H1 (cell line): ENCODE results near the gene TM9SF3.

ENCODE experiments used
- CTCF ChIP-seq, 3 experiments: IDR thresholded peaks; 1 replicate in 2 of 3; 2 replicates in 1 of 3; pipeline versions ENCODE4 v1.5.1 to v1.6.1; 2011; ENCODE audit warnings: low read length in 3 of 3, mild to moderate bottlenecking in 3 of 3, inconsistent platforms in 2 of 3, low read depth in 1 of 3, moderate library complexity in 1 of 3; ENCODE audit not compliant: insufficient read depth in 1 of 3; ENCODE audit errors: control extremely low read depth in 1 of 3
- E2F6 ChIP-seq: IDR thresholded peaks from 2 replicates; pipeline ENCODE4 v1.6.1; 2012; ENCODE audit warnings: inconsistent platforms
- EP300 ChIP-seq, 2 experiments: IDR thresholded peaks; 1 replicate in 1 of 2; 2 replicates in 1 of 2; pipeline ENCODE4 v1.6.1; 2011 to 2012; ENCODE audit warnings: low read depth in 2 of 2, low read length in 2 of 2, mild to moderate bottlenecking in 2 of 2, borderline replicate concordance in 1 of 2, inconsistent platforms in 1 of 2, moderate library complexity in 1 of 2
- EZH2 ChIP-seq: fragments of 200-600 bp; sonication (generic); IDR thresholded peaks from 2 replicates; pipeline ENCODE4 v1.7.1; 2012; ENCODE audit warnings: low read depth, mild to moderate bottlenecking, moderate library complexity, low read length, inconsistent platforms; ENCODE audit not compliant: severe bottlenecking
- HDAC6 ChIP-seq: IDR thresholded peaks from one replicate; pipeline ENCODE4 v1.7.1; 2012; ENCODE audit warnings: low read depth, mild to moderate bottlenecking, inconsistent platforms, low read length, moderate library complexity
- POLR2A ChIP-seq, 2 experiments: IDR thresholded peaks; 1 replicate in 1 of 2; 2 replicates in 1 of 2; pipeline ENCODE4 v1.6.1; 2011; ENCODE audit warnings: low read depth in 2 of 2, low read length in 2 of 2, mild to moderate bottlenecking in 2 of 2; ENCODE audit errors: control extremely low read depth in 1 of 2
- POLR2AphosphoS5 ChIP-seq: IDR thresholded peaks from 2 replicates; pipeline ENCODE4 v1.6.1; 2011; ENCODE audit warnings: low read depth, low read length
- RAD21 ChIP-seq, 2 experiments: IDR thresholded peaks in 1 of 2; conservative IDR thresholded peaks in 1 of 2; 2 replicates each; pipeline ENCODE4 v1.6.1; 2011; ENCODE audit warnings: low read depth in 2 of 2, low read length in 2 of 2, improper control_type of control experiment in 1 of 2, inconsistent platforms in 1 of 2, mild to moderate bottlenecking in 1 of 2, moderate library complexity in 1 of 2
- RNF2 ChIP-seq: fragments of 200-900, 300-1000 bp; sonication (generic); IDR thresholded peaks from 2 replicates; pipeline ENCODE4 v1.7.1; 2016; ENCODE audit warnings: borderline replicate concordance, low read depth, mild to moderate bottlenecking, antibody characterized with exemption, low read length; ENCODE audit not compliant: poor library complexity, severe bottlenecking; ENCODE audit errors: missing control alignments
- SIX5 ChIP-seq: IDR thresholded peaks from 2 replicates; pipeline ENCODE4 v1.6.1; 2011; ENCODE audit warnings: mild to moderate bottlenecking, low read depth, low read length

- no peak for TF ChIP-seq SIX5
- no peak for TF ChIP-seq CTCF (IDR thresholded peaks at IDR 0.05; ENCODE audit: control extremely low read depth in 1 of 3, insufficient read depth in 1 of 3, low read depth in 1 of 3, low read length in 3 of 3)
- TF ChIP-seq POLR2AphosphoS5, result no peak
- no peak for TF ChIP-seq EZH2
- no peak for TF ChIP-seq EP300 (IDR thresholded peaks at IDR 0.05; ENCODE audit: borderline replicate concordance in 1 of 2, low read depth in 2 of 2, low read length in 2 of 2)
- no peak for TF ChIP-seq RAD21 (IDR thresholded peaks at IDR 0.05 in 1 of 2, conservative IDR thresholded peaks at IDR 0.05 in 1 of 2; ENCODE audit: low read depth in 2 of 2, low read length in 2 of 2)
- no peak for TF ChIP-seq POLR2A (IDR thresholded peaks at IDR 0.05; ENCODE audit: control extremely low read depth in 1 of 2, low read depth in 2 of 2, low read length in 2 of 2)
- no peak for TF ChIP-seq E2F6
- no peak for TF ChIP-seq RNF2
- no peak for TF ChIP-seq HDAC6
These were observed 38.2 kb downstream of the TM9SF3 start for GRCh38 chr10:96548589-96548988.
